Measurements from ENCODE around the gene ASIC1. TPM values are rescaled to one million over a fixed set of nuclear protein-coding genes. Genes with fewer than 3 reads are reported as not detected.

Gene ASIC1
- total RNA-seq = 10 to 100 TPM in 1 of 5 experiments, 1 to 10 TPM in 3, under 1 TPM in 1; 0.34 to 10.1 (median 2.0) TPM
- polyA plus RNA-seq = under 1 TPM; 0.14 to 0.51 TPM
- 0.94 reads per million for total RNA-seq

- ChIA-PET POLR2A (no interaction called here), CTCF (interaction anchor here (1.2 to 4.3 kb wide), 4 partner anchors 9 to 90 kb away, joined by 3 to 30 read pairs (median 16); no protein-coding TSS in a partner anchor)
- Histone ChIP-seq H3K36me3 (ENCODE audit: control insufficient read depth in 2 of 3, insufficient read depth in 3 of 3, low read length in 3 of 3) (no peaks in the 10 kb centered on the region), H3K27ac (ENCODE audit: low read depth, low read length) (peak within 1 kb of the TSS; percentile 24), H3K4me3 (ENCODE audit: low read length) (peak within 1 kb of the TSS; percentile 55), H3K9me3 (ENCODE audit: control insufficient read depth in 2 of 3, low read length in 3 of 3) (no peaks in the 10 kb centered on the region), H3K4me1 (ENCODE audit: control insufficient read depth in 2 of 2, insufficient read depth in 2 of 2, low read length in 2 of 2) (peaks cover 7 to 31% of the 10 kb centered on the region in 2 donors), H3K27me3 (ENCODE audit: control insufficient read depth in 2 of 2, insufficient read depth in 2 of 2, low read length in 2 of 2) (peaks cover 0 to 9% of the 10 kb centered on the region in 2 donors)
- Mint-ChIP-seq H3K4me3 (peak within 1 kb of the TSS; percentile 88 to 96 (median 92)), H3K27me3 (peaks cover 26 to 49% (median 42%) of the 10 kb centered on the region in 5 donors), H3K27ac (peak within 1 kb of the TSS in 8 of 9 donors; percentile 24 to 79 (median 50)), H3K36me3 (peaks cover 0 to 12% (median 0%) of the 10 kb centered on the region in 5 donors), H3K4me1 (peaks cover 20 to 50% (median 44%) of the 10 kb centered on the region in 7 donors), H3K9me3 (peaks cover 0 to 2% (median 0%) of the 10 kb centered on the region in 11 donors)
- peak in 8 of 9 donors; percentile 30 to 72 (median 48) for DNase-seq
- intact Hi-C loops (cut with micrococcal nuclease) = loop anchor here (1.0 to 10.0 kb wide), 7 partner anchors 18 to 280 kb away; partner anchors contain the start of genes BCDIN3D (in 1 of the 2), RACGAP1 (in 1 of the 2) and SMARCD1 (in 1 of the 2)
- peak; percentile 63 for ATAC-seq
These were observed at the start of gene ASIC1 for GRCh38 chr12:50057000-50057841. TSS of gene ASIC1 (plus strand) at chr12:50057596. CDS start at chr12:50058767, 1,171 bp downstream.

GRCh38 chr12:50013361-50014147 lies 43.8 kb upstream of the ASIC1 start:
- Mint-ChIP-seq H3K4me1 (peaks cover 0 to 25% (median 0%) of the 10 kb centered on the region in 7 donors), H3K27ac (peak overlapping the region in 2 of 9 donors; percentile 53 to 56), H3K27me3 (no peaks in the 10 kb centered on the region), H3K9me3 (no peaks in the 10 kb centered on the region), H3K4me3 (no peak overlapping the region), H3K36me3 (peaks cover 0 to 25% (median 12%) of the 10 kb centered on the region in 5 donors)
- DNase-seq (no peak), ATAC-seq (no peak)
- intact Hi-C loops (cut with micrococcal nuclease) = no loop called here
- Histone ChIP-seq H3K9me3 (ENCODE audit: control insufficient read depth in 2 of 3, low read length in 3 of 3) (no peaks in the 10 kb centered on the region), H3K4me1 (ENCODE audit: control insufficient read depth in 2 of 2, insufficient read depth in 2 of 2, low read length in 2 of 2) (no peaks in the 10 kb centered on the region), H3K27ac (ENCODE audit: low read depth, low read length) (no peak overlapping the region), H3K27me3 (ENCODE audit: control insufficient read depth in 2 of 2, insufficient read depth in 2 of 2, low read length in 2 of 2) (no peaks in the 10 kb centered on the region), H3K36me3 (ENCODE audit: control insufficient read depth in 2 of 3, insufficient read depth in 3 of 3, low read length in 3 of 3) (no peaks in the 10 kb centered on the region), H3K4me3 (ENCODE audit: low read length) (no peak overlapping the region)
- POLR2A ChIA-PET = interaction anchor here (0.5 kb wide), 1 partner anchor 1964 kb away, joined by 3 read pairs; no protein-coding TSS in a partner anchor
- CTCF ChIA-PET = interaction anchor here (0.7 to 1.7 kb wide), 2 partner anchors 46 to 97 kb away, joined by 5 to 6 read pairs; no protein-coding TSS in a partner anchor

DNA sequence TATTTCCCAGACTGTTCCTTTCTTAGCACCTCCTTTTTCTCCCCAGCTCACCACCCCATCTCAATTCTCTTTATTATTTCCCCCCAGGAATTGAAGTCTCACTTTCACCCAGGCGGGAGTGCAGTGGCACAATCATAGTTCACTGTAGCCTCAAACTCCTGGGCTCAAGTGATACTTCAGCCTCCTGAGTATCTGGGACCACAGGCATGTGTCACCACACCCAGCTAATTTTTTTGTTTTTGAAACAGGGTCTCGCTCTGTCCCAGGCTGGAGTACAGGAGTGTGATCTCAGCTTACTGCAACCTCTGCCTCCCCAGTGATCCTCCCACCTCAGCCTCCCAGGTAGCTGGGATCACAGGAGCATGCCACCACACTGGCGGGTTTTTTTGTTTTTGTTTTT lies 43.1 kb upstream of the ASIC1 start:
- Histone ChIP-seq H3K4me1 (ENCODE audit: control insufficient read depth in 2 of 2, insufficient read depth in 2 of 2, low read length in 2 of 2) (no peaks in the 10 kb centered on the region), H3K9me3 (ENCODE audit: control insufficient read depth in 2 of 3, low read length in 3 of 3) (no peaks in the 10 kb centered on the region), H3K36me3 (ENCODE audit: control insufficient read depth in 2 of 3, insufficient read depth in 3 of 3, low read length in 3 of 3) (no peaks in the 10 kb centered on the region), H3K4me3 (ENCODE audit: low read length) (no peak overlapping the region), H3K27me3 (ENCODE audit: control insufficient read depth in 2 of 2, insufficient read depth in 2 of 2, low read length in 2 of 2) (no peaks in the 10 kb centered on the region), H3K27ac (ENCODE audit: low read depth, low read length) (no peak overlapping the region)
- Mint-ChIP-seq H3K27me3 (no peaks in the 10 kb centered on the region), H3K4me1 (peaks cover 0 to 31% (median 0%) of the 10 kb centered on the region in 7 donors), H3K27ac (no peak overlapping the region), H3K36me3 (peaks cover 0 to 24% (median 12%) of the 10 kb centered on the region in 5 donors), H3K9me3 (no peaks in the 10 kb centered on the region), H3K4me3 (no peak overlapping the region)
- ATAC-seq = no peak
- intact Hi-C loops (cut with micrococcal nuclease) = no loop called here
- POLR2A ChIA-PET = no interaction called here
- no peak for DNase-seq
- CTCF ChIA-PET = interaction anchor here (0.7 to 1.7 kb wide), 2 partner anchors 47 to 96 kb away, joined by 5 to 6 read pairs; no protein-coding TSS in a partner anchor

GRCh38 chr12:50016501-50017475 lies 40.6 kb upstream of the ASIC1 start:
- ChIA-PET CTCF (no interaction called here), POLR2A (interaction anchor here (0.5 kb wide), 1 partner anchor 145 kb away, joined by 3 read pairs; no protein-coding TSS in a partner anchor)
- no peak for DNase-seq
- H3K4me1 ChIP-seq (ENCODE audit: control insufficient read depth in 2 of 2, insufficient read depth in 2 of 2, low read length in 2 of 2) = no peaks in the 10 kb centered on the region
- Mint-ChIP-seq H3K4me3 (no peak overlapping the region), H3K27ac (no peak overlapping the region), H3K4me1 (peaks cover 0 to 41% (median 0%) of the 10 kb centered on the region in 7 donors), H3K27me3 (no peaks in the 10 kb centered on the region), H3K36me3 (peaks cover 0 to 18% (median 12%) of the 10 kb centered on the region in 5 donors), H3K9me3 (no peaks in the 10 kb centered on the region)
- H3K27me3 ChIP-seq (ENCODE audit: control insufficient read depth in 2 of 2, insufficient read depth in 2 of 2, low read length in 2 of 2) = no peaks in the 10 kb centered on the region
- no peak overlapping the region for H3K27ac ChIP-seq (ENCODE audit: low read depth, low read length)
- intact Hi-C loops (cut with micrococcal nuclease) = no loop called here
- ATAC-seq = no peak
- H3K4me3 ChIP-seq (ENCODE audit: low read length) = no peak overlapping the region
- H3K36me3 ChIP-seq (ENCODE audit: control insufficient read depth in 2 of 3, insufficient read depth in 3 of 3, low read length in 3 of 3) = no peaks in the 10 kb centered on the region
- H3K9me3 ChIP-seq (ENCODE audit: control insufficient read depth in 2 of 3, low read length in 3 of 3) = no peaks in the 10 kb centered on the region

GRCh38 chr12:50017641-50018040 lies 39.8 kb upstream of the ASIC1 start:
- Mint-ChIP-seq H3K36me3 (peaks cover 0 to 18% (median 12%) of the 10 kb centered on the region in 5 donors), H3K9me3 (no peaks in the 10 kb centered on the region), H3K4me1 (peaks cover 0 to 46% (median 0%) of the 10 kb centered on the region in 7 donors), H3K4me3 (no peak overlapping the region), H3K27ac (no peak overlapping the region), H3K27me3 (no peaks in the 10 kb centered on the region)
- Histone ChIP-seq H3K9me3 (ENCODE audit: control insufficient read depth in 2 of 3, low read length in 3 of 3) (no peaks in the 10 kb centered on the region), H3K36me3 (ENCODE audit: control insufficient read depth in 2 of 3, insufficient read depth in 3 of 3, low read length in 3 of 3) (no peaks in the 10 kb centered on the region), H3K27ac (ENCODE audit: low read depth, low read length) (no peak overlapping the region), H3K4me1 (ENCODE audit: control insufficient read depth in 2 of 2, insufficient read depth in 2 of 2, low read length in 2 of 2) (no peaks in the 10 kb centered on the region), H3K4me3 (ENCODE audit: low read length) (no peak overlapping the region), H3K27me3 (ENCODE audit: control insufficient read depth in 2 of 2, insufficient read depth in 2 of 2, low read length in 2 of 2) (no peaks in the 10 kb centered on the region)
- POLR2A ChIA-PET = interaction anchor here (0.6 kb wide), 1 partner anchor 1200 kb away, joined by 3 read pairs; no protein-coding TSS in a partner anchor
- CTCF ChIA-PET = no interaction called here
- DNase-seq (no peak), ATAC-seq (no peak)
- intact Hi-C loops (cut with micrococcal nuclease) = no loop called here

Measured in naive thymus-derived CD4-positive, alpha-beta T cell (primary cell).